GM21526 (cell line): ENCODE data around the gene DYNLRB1.

ENCODE experiments used
- ATAC-seq: cut with Tn5 transposase; IDR thresholded peaks from one replicate; pipeline ENCODE4 v1.9.1; 2021; ENCODE audit warnings: moderate library complexity; ENCODE audit not compliant: unreplicated experiment, low FRiP score

Gene DYNLRB1

DNA sequence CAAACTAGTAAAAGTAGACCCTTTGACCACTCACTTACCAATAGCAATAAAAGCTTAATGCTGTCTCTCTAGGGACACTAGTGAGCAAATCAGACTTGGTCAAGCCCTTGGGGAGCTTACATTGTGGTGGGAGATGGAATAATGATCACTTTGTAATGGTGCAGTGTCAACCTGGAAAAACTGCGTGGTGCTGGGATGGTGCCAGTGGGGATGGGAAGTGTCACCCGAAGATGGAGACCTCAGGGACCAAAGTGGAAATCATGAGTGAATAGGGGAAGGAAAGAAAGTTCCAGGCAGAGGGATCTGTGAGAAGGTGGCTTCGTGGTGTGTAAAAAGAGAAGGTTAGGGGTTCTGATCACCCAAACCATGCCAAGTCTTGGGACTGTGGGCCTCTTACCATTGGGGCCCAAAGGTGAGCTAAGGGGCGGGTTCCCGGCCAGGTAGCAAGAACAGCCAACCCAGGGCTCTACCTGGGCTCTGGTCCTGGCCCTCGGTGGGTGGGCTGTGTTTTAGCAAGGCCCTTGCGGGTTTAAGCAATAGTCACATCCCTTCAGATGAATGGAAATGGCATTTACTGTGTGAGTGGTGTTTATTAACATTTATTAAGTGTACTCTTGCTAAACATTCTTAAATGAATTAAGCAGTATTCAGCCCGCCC lies 15.5 kb downstream of the DYNLRB1 start:
- no peak for ATAC-seq

GRCh38 chr20:34532320-34532719 lies 16.1 kb downstream of the DYNLRB1 start:
- ATAC-seq: no peak

DNA sequence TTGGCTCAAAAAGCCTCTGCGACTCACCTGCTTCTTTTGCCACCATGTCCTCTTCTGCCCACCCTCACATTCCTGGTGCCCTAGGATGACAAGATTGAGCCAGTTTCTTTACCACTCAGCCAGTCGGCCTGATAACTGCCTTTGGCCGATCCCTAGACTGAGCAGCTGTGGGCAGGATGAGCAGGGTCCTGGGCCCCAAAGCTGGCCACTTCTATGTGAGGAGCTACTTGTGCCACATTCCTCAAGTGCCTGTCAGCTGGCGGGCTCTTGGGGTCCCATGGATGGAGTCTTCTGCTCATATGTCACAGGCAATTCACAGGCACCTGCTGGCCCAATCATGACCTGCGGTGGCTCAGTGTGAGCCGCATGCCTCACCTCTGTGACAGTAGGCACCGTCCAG lies 16.5 kb downstream of the DYNLRB1 start:
- ATAC-seq: no peak

- no peak for ATAC-seq
These were observed 18.4 kb downstream of the DYNLRB1 start for GRCh38 chr20:34534391-34535165.

GRCh38 chr20:34535301-34535840 lies 19.1 kb downstream of the DYNLRB1 start:
- ATAC-seq: no peak

DNA sequence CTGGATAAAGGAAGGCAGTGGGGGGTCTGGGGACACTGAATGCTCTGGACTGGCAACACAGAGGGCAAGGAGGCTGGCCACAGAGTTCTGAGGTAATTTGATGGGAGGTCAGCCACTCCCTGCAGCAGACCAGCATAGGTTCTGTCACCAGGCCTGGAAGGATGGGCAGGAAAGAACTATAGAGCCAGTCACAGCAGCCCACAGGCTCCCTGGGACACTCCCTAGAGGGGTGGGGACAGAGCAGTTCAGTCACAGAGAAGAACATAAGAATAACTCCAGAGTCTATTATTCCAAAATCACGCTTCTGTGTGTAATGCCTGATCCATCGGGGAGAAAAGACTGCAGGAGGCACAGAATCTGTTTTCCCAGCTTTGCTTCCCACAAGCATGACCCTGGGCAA lies 19.6 kb downstream of the DYNLRB1 start:
- no peak for ATAC-seq

- no peak for ATAC-seq
These were observed 20.7 kb downstream of the DYNLRB1 start for GRCh38 chr20:34536798-34537394.

DNA sequence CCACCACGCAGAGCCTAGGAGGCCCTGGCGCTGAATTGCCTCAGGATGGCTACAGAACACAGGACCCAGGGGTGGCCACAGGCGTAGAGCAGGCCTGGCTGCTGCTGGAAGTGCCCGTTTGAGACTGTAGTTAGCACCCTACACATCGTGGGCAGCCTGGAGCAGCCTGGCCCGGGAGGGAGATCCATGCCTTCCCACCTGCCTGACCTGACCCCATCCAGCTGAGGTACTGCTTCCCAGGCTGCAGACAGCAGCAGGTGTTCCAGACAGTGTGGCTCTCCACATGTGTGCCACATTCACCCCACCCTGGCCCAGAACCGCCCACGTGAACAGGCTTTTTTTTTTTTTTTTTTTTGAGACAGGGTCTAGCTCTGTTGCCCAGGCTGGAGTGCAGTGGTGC lies 21.4 kb downstream of the DYNLRB1 start:
- no peak for ATAC-seq

DNA sequence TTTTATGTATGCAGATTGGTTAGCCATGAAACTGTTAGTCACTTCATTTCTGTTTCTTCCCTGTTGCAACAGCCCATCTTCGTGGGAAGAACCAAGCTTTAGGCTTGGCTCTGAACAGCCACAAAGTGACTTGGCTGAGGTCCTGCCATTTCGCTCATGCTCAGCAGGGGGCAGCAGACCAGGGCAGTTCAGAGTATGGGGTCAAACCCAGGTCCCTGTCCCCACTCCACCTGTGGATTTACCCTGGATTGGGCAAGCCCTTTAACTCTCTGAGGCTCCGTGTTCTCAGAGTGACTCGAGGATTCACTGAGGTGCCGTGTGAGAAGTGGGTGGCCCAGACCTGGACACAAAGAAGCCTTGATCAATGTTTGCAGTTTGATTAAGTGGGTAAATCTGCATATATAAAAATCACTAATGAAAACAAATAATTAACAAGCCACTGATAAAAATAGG lies 22.5 kb downstream of the DYNLRB1 start:
- ATAC-seq: no peak

DNA sequence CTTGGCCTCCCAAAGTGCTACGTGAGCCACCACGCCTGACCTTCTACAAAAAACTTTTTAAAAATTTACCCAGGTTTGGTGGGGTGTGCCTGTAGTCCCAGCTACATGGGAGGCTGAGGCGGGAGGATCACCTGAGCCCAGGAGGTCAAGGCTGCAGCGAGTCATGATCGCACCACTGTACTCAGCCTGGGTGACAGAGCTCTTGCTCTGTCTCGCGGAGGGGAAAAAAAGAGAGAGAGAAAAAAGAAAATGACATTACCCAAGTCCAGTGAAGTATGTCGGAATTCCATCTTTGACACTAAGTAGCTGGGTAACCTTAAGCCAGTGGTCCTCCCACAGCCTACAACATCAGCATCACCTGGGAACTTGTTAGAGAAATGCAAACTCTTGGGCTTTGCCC lies 23.5 kb downstream of the DYNLRB1 start:
- ATAC-seq: no peak

DNA sequence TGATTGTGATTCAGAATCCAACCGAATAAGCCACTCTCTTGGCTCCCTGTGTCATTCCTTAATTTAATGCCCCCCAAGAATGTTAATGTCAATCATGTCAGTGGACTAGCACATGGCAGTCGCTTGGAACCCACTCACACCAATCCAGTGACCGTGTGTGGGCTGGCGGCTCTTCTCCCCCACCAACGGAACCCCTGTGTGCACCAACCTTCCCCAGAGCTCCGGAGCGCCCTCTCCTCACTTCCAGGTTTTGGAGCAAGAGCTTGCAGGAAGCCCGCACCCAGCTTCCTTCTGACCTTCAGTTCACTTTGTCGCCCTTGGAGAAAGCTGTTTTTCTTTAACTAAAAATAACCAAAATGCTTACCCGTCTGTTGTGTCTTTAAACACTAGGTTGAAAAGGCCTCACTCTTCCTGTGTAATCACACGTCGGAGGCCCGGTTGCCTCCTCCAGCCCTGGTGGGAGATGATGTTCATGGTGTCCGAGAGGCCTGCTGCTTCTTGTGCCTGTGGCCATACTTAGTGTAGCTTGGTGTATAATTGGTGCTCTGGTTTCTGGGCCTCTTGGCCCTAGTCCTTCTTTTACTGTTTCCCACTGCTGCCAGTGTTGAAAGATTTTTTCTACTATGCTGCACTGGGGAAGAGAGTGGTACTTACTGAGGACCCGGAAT lies 24.5 kb downstream of the DYNLRB1 start:
- ATAC-seq: no peak

DNA sequence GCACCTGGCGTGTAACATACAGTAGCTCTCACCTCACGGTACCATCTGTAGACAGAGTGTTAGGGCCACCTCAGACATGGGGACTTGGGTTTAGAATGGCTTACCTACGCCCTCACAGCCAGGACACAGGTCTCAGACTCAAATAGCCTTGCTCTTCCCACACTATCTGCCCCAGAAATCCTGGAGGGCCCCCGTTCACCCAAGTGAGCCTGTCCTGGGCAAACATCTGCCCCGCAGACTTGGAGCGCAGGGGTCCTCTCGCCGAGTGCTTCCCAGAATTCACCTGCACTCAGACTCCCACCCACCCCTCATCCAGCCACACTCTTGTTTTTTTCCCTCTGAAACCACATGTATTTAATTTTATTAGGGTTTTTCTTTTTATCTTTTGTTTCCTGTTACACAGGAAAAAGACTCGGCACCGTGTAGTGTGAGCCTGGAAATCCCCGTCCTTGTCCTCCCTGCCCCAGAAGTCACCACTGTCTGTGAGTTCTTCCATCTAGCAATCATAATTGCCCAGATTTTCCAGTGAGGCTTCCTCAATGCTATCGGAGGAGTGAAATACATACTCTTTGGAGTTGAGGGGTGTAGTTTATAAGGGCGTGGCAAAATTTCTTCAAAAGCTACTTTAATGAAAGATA lies 25.2 kb downstream of the DYNLRB1 start:
- ATAC-seq: no peak

- no peak for ATAC-seq
These were observed 25.7 kb downstream of the DYNLRB1 start for GRCh38 chr20:34541917-34542316.

GRCh38 chr20:34542439-34542838 lies 26.2 kb downstream of the DYNLRB1 start:
- ATAC-seq: no peak

DNA sequence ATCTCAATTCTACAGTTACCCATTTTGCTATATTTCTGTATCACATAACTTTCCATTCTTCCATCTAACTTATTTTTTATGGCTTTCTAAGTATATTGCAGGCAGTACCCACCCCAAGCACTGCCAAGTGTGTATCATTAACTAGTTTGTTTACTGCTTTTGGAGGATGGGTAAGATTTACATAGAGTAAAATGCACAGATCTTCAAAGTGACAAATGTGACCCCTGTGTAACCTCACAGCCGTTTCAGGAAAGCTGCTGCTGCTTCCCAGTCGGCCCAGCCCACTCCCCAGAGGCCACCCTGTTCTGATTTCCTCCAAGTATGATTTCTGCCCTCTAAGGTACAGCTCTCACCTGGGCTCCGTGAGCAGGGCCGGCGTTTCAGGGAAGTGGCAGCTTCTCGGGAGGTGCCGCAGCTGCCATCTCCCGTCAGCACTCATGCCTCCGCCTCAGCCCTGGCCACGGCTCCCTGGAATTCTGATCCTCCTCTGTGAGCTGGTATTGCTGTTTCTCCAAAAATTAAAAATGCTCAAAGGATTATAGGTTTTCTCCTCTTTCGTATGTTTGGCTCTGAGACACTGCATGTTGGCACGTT lies 27.3 kb downstream of the DYNLRB1 start:
- ATAC-seq: no peak

DNA sequence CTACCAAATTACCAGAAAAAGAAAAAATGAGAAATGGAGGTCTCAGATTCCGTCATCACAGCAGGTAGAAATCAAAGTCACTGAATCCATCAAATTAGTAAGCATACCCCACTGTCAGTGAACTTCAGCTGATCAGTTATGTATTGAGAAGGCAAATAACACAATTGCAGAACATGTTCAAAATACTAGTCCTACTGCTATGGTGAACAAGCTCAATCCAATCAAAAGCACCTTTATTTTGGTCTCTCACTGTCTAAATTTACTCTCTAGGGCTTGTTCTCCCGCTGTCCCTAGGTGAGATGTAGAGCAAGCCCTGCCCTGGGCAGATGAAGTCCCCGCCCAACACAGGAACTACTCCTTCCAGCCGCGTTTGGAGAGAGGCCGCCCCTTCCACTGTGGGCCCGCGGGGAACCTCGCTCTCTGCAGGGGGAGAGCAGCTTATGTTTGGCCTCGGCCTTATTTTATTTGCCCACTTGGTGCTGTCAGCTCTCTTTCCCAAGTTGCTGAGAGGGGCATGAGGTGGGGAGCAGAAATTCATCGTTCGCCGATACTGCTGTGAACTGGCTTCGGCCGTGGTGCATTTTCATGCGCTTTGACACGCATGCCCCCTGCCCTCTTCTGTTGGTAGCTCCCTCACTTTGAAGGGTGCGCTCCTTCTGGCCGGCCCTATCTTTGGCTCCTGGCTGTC lies 28.0 kb downstream of the DYNLRB1 start:
- no peak for ATAC-seq

DNA sequence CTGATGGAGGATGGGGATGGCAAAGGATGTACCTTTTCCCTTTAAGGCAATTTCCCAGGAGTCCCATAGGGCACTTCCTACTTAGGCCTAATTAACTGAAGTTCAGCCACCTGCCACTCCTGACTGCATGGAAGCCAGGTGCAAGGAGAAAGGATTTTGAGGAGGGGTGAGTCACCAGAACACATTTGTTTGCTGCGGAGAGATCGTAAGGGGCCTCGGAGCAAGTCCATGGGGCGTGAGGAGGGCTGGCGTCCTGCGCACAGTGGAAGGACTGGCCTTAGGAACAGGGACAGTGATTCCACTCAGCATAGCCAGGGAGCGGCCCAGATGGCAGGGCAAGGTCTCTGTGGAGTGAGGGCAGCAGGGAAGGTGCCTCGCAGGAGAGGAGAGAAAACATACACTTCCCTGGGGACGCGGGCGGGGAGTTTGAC lies 30.5 kb downstream of the DYNLRB1 start:
- ATAC-seq: no peak

DNA sequence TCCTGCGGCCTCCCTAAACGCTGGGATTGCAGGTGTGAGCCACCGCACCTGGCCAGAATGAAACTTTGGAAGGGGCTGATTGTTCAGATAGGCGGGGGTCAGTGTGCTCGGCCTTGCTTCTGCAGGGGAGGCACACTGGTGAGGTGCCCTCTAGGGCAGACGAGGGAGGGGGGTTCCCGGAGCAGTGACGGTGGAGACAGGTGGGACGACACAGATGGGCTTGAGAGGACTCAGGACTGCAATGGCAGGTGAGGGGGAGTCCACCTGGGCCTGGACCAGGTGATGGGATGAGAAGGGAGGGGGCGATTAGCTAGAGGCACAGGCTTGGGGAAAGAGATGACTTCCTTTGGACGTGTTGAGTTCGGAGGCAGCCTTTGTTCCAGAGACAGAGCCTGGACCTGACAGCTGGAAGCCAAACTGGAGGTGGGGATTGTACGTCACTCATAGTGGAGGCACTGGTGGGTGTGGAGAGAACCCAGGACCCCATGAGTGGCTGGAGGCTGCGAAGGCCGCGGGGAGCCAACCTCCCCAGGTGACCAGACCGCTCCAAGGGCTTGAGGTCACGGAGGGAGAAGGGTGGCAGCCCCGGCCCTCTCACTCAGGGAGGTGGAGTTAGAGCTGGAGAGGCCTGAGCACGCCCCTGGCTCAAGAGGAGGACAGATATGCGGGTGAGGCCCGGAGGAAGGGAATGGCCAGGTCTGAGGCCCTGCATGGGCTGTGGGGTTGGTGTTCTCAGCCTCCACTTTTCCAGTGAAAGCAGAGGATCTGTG lies 31.8 kb downstream of the DYNLRB1 start:
- no peak for ATAC-seq
